Lower lobe of right lung (tissue), 2 donors: ENCODE results near the gene HSBP1L1. TPM values are rescaled to one million over a fixed set of nuclear protein-coding genes. Genes with fewer than 3 reads are reported as not detected.
"Not testable (repeated sequence)": the region's sequence is repeated elsewhere in the genome, so short reads cannot be mapped to it uniquely, and the experiment has no call there.

ENCODE experiments used
- ATAC-seq, 2 donors: fragments of 200-7000 bp; cut with Tn5 transposase; one replicate each; pipeline ENCODE4 v1.9.1; 2020 to 2022; ENCODE audit warnings: mild to moderate bottlenecking in 2 of 2, moderate library complexity in 2 of 2
- DNase-seq: peaks from one replicate; pipeline ENCODE4 v3.0.0-alpha.2; 2020
- H3K27ac ChIP-seq: fragments of 200-600 bp; one replicate; pipeline ENCODE4 v1.8.0; 2022
- H3K27me3 ChIP-seq: fragments of 200-600 bp; one replicate; pipeline ENCODE4 v1.8.0; 2022; ENCODE audit warnings: low read depth
- H3K36me3 ChIP-seq: fragments of 200-600 bp; one replicate; pipeline ENCODE4 v1.8.0; 2022; ENCODE audit warnings: mild to moderate bottlenecking
- H3K4me1 ChIP-seq: fragments of 200-600 bp; one replicate; pipeline ENCODE4 v1.8.0; 2022
- H3K4me3 ChIP-seq: fragments of 200-600 bp; one replicate; pipeline ENCODE4 v1.8.0; 2022; ENCODE audit warnings: mild to moderate bottlenecking
- H3K9me3 ChIP-seq: fragments of 200-600 bp; one replicate; pipeline ENCODE4 v1.8.0; 2022
- CTCF ChIP-seq: fragments of 200-600 bp; IDR thresholded peaks from one replicate; pipeline ENCODE4 v1.8.0; 2022; ENCODE audit warnings: antibody characterized with exemption, mild to moderate bottlenecking
- intact Hi-C: fragments of 100-400 bp; cut with DNase I; formaldehyde crosslinking; loops from one replicate; pipeline ENCODE4 v1.11.0; 2022
- total RNA-seq: library from RNA; stranded (reverse); fragmentation: NEBNext Ultra II Directional; extraction: Animal tissue kit (Norgen Biotek cat#: 25700); gene quantifications from one replicate; pipeline ENCODE4 v1.2.1, GENCODE V29; 2021
- donor health status: DM: no; HTN: yes; CAD: no; lungs with severe emphysema.

Gene HSBP1L1
- total RNA-seq, 1 donor from 2014 or later, result 46.6 TPM

GRCh38 chr18:79956276-79956675 lies 8.2 kb upstream of the HSBP1L1 start:
- no peak for ATAC-seq
- intact Hi-C loops, result no loop called here
- Histone ChIP-seq H3K36me3 (no peaks in the 10 kb centered on the region), H3K9me3 (no peaks in the 10 kb centered on the region), H3K27ac (no peak overlapping the region), H3K27me3 (no peaks in the 10 kb centered on the region), H3K4me3 (no peak overlapping the region), H3K4me1 (peaks cover 31% of the 10 kb centered on the region)
- TF ChIP-seq CTCF, result no peak
- DNase-seq, result peak; percentile 11

GRCh38 chr18:79958981-79959380 lies 5.5 kb upstream of the HSBP1L1 start:
- intact Hi-C loops, result no loop called here

GRCh38 chr18:79960161-79960801 lies 4.2 kb upstream of the HSBP1L1 start:
- TF ChIP-seq CTCF, result peak; percentile 5
- intact Hi-C loops, H3K9me3 ChIP-seq, H3K4me3 ChIP-seq, ATAC-seq, H3K36me3 ChIP-seq, H3K27me3 ChIP-seq: not testable (repeated sequence)
- peak; percentile 48 for DNase-seq
- H3K4me1 ChIP-seq, result peaks cover 40% of the 10 kb centered on the region
- H3K27ac ChIP-seq, result peak overlapping the region; percentile 85

More at GRCh38 chr18:79958981-79959380, 5.5 kb upstream of the HSBP1L1 start:
- Histone ChIP-seq H3K9me3 (no peaks in the 10 kb centered on the region), H3K27me3 (no peaks in the 10 kb centered on the region), H3K4me3 (no peak overlapping the region), H3K36me3 (no peaks in the 10 kb centered on the region), H3K27ac (no peak overlapping the region), H3K4me1 (peaks cover 43% of the 10 kb centered on the region)
- ATAC-seq (no peak), DNase-seq (peak; percentile 11)
- no peak for TF ChIP-seq CTCF

- intact Hi-C loops, result no loop called here
- no peaks in the 10 kb centered on the region for H3K27me3 ChIP-seq
- DNase-seq (peak; percentile 25), ATAC-seq (no peak)
- H3K27ac ChIP-seq, result peak overlapping the region; percentile 85
- TF ChIP-seq CTCF, result no peak
- H3K9me3 ChIP-seq, result no peaks in the 10 kb centered on the region
- H3K4me1 ChIP-seq, result peaks cover 42% of the 10 kb centered on the region
- no peaks in the 10 kb centered on the region for H3K36me3 ChIP-seq
- H3K4me3 ChIP-seq, result no peak overlapping the region
Observed at GRCh38 chr18:79960921-79961526, 3.4 kb upstream of the HSBP1L1 start.

GRCh38 chr18:79961527-79962291 lies 2.7 kb upstream of the HSBP1L1 start:
- ATAC-seq (peak; percentile 74 to 77), DNase-seq (peak; percentile 77)
- no peak overlapping the region for H3K4me3 ChIP-seq
- H3K27me3 ChIP-seq, result no peaks in the 10 kb centered on the region
- H3K9me3 ChIP-seq, result no peaks in the 10 kb centered on the region
- no peaks in the 10 kb centered on the region for H3K36me3 ChIP-seq
- peak overlapping the region; percentile 85 for H3K27ac ChIP-seq
- H3K4me1 ChIP-seq, result peaks cover 42% of the 10 kb centered on the region
- TF ChIP-seq CTCF, result no peak
- intact Hi-C loops, result no loop called here
